Measurements from ENCODE around the gene ASAP2. TPM values are rescaled to one million over a fixed set of nuclear protein-coding genes. Genes with fewer than 3 reads are reported as not detected.
A peak's percentile ranks its signal among the peaks of the same experiment; 100 is the strongest.

ASAP2 gene
- polyA plus RNA-seq, 1 donor from 2014 or later, result 41.0 TPM

DNA sequence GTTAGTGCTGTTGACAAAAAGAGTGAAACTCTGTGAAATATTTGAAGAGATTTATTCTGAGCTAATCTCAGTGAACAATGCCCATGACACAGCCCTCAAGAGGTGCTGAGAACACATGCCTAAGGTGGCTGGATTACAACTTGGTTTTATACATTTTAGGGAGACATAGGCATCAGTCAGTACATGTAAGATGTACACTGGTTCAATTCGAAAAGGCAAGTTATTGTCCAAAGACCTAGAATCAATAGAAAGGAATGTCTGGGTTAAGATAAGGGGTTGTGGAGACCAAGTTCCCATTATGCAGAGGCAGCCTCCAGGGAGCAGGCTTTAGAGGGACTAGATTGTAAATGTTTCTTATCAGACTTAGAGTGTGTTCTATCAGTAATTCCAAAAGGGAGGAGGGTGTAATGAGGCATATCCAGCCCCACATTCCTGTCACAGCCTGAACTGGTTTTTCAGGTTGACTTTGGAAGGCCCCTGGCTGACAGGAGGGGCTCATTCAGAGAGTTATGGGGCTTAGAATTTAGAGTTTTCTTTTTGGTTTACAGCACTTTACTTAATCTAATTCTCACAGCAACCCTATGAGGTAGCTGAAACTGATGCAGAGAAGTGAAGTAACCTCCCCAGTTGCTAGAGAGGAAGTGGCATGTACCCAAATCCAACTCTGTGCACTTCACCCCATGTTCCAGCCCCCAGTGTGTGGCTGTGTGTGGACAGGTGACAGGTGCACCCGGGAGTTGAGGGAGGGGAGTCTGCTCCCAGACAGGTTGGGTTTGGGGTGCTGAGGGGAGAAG lies 28.3 kb upstream of the ASAP2 start:
- Histone ChIP-seq H3K36me3 (ENCODE audit: insufficient read depth, low read length) (no peaks in the 10 kb centered on the region), H3K4me2 (ENCODE audit: low read length) (no peak overlapping the region), H3K79me2 (replicated peaks; ENCODE audit: insufficient read depth, low read length) (no peaks in the 10 kb centered on the region), H2AFZ (ENCODE audit: low read depth, low read length) (peak overlapping the region; percentile 37), H3K9me2 (ENCODE audit: insufficient read depth, low read length) (no peaks in the 10 kb centered on the region), H3K9ac (ENCODE audit: low read length) (peak overlapping the region; percentile 18), H3K27ac (ENCODE audit: low read length) (peak overlapping the region; percentile 62), H3F3A (ENCODE audit: insufficient read depth, low read length, poor library complexity, severe bottlenecking) (no peaks in the 10 kb centered on the region), H3K27me3 (ENCODE audit: insufficient read depth, low read depth, low read length) (no peaks in the 10 kb centered on the region), H4K20me1 (ENCODE audit: insufficient read depth) (no peaks in the 10 kb centered on the region), H3K4me3 (ENCODE audit: low read length) (peak overlapping the region; percentile 36), H3K9me3 (ENCODE audit: low read length) (no peaks in the 10 kb centered on the region)
- TF ChIP-seq, protein P1, sequence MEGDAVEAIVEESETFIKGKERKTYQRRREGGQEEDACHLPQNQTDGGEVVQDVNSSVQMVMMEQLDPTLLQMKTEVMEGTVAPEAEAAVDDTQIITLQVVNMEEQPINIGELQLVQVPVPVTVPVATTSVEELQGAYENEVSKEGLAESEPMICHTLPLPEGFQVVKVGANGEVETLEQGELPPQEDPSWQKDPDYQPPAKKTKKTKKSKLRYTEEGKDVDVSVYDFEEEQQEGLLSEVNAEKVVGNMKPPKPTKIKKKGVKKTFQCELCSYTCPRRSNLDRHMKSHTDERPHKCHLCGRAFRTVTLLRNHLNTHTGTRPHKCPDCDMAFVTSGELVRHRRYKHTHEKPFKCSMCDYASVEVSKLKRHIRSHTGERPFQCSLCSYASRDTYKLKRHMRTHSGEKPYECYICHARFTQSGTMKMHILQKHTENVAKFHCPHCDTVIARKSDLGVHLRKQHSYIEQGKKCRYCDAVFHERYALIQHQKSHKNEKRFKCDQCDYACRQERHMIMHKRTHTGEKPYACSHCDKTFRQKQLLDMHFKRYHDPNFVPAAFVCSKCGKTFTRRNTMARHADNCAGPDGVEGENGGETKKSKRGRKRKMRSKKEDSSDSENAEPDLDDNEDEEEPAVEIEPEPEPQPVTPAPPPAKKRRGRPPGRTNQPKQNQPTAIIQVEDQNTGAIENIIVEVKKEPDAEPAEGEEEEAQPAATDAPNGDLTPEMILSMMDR (IDR thresholded peaks at IDR 0.05; ENCODE audit: poor library complexity, severe bottlenecking), result no peak
- TF ChIP-seq POLR2AphosphoS5 (IDR thresholded peaks at IDR 0.05) (no peak), EZH2 (IDR thresholded peaks at IDR 0.05; ENCODE audit: borderline replicate concordance, insufficient read depth, low read length, poor library complexity, severe bottlenecking) (no peak), RAD21 (conservative IDR thresholded peaks at IDR 0.05) (no peak), EP300 (conservative IDR thresholded peaks at IDR 0.05; ENCODE audit: poor library complexity, severe bottlenecking) (no peak), MXI1 (conservative IDR thresholded peaks at IDR 0.05; ENCODE audit: poor library complexity, severe bottlenecking) (no peak), SMC3 (conservative IDR thresholded peaks at IDR 0.05; ENCODE audit: poor library complexity) (no peak), TAF1 (IDR thresholded peaks at IDR 0.05; ENCODE audit: low read depth) (no peak)
- TF ChIP-seq, protein P2, sequence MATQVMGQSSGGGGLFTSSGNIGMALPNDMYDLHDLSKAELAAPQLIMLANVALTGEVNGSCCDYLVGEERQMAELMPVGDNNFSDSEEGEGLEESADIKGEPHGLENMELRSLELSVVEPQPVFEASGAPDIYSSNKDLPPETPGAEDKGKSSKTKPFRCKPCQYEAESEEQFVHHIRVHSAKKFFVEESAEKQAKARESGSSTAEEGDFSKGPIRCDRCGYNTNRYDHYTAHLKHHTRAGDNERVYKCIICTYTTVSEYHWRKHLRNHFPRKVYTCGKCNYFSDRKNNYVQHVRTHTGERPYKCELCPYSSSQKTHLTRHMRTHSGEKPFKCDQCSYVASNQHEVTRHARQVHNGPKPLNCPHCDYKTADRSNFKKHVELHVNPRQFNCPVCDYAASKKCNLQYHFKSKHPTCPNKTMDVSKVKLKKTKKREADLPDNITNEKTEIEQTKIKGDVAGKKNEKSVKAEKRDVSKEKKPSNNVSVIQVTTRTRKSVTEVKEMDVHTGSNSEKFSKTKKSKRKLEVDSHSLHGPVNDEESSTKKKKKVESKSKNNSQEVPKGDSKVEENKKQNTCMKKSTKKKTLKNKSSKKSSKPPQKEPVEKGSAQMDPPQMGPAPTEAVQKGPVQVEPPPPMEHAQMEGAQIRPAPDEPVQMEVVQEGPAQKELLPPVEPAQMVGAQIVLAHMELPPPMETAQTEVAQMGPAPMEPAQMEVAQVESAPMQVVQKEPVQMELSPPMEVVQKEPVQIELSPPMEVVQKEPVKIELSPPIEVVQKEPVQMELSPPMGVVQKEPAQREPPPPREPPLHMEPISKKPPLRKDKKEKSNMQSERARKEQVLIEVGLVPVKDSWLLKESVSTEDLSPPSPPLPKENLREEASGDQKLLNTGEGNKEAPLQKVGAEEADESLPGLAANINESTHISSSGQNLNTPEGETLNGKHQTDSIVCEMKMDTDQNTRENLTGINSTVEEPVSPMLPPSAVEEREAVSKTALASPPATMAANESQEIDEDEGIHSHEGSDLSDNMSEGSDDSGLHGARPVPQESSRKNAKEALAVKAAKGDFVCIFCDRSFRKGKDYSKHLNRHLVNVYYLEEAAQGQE (IDR thresholded peaks at IDR 0.05; ENCODE audit: borderline replicate concordance), result no peak

DNA sequence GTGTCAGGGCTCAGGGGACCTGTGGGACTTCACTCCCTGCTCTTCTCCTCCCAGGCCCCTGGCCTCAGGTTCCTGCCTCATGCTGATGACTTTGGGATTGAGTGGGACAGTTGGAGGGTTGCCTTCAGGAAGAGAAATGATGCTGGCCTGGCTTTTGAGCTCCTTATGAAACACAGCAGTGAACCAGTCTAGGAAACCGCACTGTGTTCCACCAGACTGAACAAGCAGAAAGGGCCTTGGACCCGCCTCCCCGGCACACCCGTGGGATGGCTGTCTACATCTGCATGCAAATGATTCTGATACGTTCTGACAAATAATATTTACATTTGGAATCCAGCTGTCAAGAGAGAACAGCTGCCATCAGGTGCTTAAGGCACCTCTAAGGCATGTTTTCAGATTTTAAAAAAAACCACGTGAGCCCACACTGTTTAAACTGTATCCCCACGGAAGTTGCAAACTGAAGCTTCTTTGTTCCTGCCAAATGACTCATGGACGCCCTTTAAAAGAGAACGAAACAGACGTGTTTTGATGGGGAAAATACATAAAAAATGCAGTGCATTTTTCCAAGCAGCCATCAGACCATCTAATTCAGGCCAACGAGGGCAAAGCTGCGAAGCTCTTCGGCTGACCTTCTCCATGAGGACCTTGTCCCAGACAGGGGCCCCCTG lies 27.6 kb upstream of the ASAP2 start:
- peak; percentile 12 for TF ChIP-seq POLR2AphosphoS5 (IDR thresholded peaks at IDR 0.05)
- TF ChIP-seq, protein P2 (IDR thresholded peaks at IDR 0.05; ENCODE audit: borderline replicate concordance), result no peak
- Histone ChIP-seq H3F3A (ENCODE audit: insufficient read depth, low read length, poor library complexity, severe bottlenecking) (no peaks in the 10 kb centered on the region), H3K4me3 (ENCODE audit: low read length) (peak overlapping the region; percentile 36), H3K9ac (ENCODE audit: low read length) (peak overlapping the region; percentile 18), H4K20me1 (ENCODE audit: insufficient read depth) (no peaks in the 10 kb centered on the region), H3K9me3 (ENCODE audit: low read length) (no peaks in the 10 kb centered on the region), H2AFZ (ENCODE audit: low read depth, low read length) (peak overlapping the region; percentile 37), H3K36me3 (ENCODE audit: insufficient read depth, low read length) (no peaks in the 10 kb centered on the region), H3K4me2 (ENCODE audit: low read length) (no peak overlapping the region), H3K27ac (ENCODE audit: low read length) (peak overlapping the region; percentile 62), H3K9me2 (ENCODE audit: insufficient read depth, low read length) (no peaks in the 10 kb centered on the region), H3K79me2 (replicated peaks; ENCODE audit: insufficient read depth, low read length) (no peaks in the 10 kb centered on the region), H3K27me3 (ENCODE audit: insufficient read depth, low read depth, low read length) (no peaks in the 10 kb centered on the region)
